ENCODE data around the gene MEST.

The MEST gene

GRCh38 chr7:130485734-130486113, 6.2 kb upstream of the MEST start:
- Histone ChIP-seq H3K4me3 (ENCODE audit: low read length) (peak overlapping the region; percentile 82), H2AFZ (ENCODE audit: low read depth, low read length) (peak overlapping the region; percentile 95)

GRCh38 chr7:130486114-130486953, 5.6 kb upstream of the MEST start:
- Histone ChIP-seq H3K9me3 (ENCODE audit: insufficient read depth, low read length) (no peaks in the 10 kb centered on the region), H3K4me2 (ENCODE audit: low read length) (peak overlapping the region; percentile 86), H3K4me3 (ENCODE audit: low read length) (peak overlapping the region; percentile 82), H3K9ac (ENCODE audit: low read length) (peak overlapping the region; percentile 64), H3K36me3 (replicated peaks; ENCODE audit: low read depth, low read length) (no peaks in the 10 kb centered on the region), H3K27ac (ENCODE audit: low read length) (no peak overlapping the region), H2AFZ (ENCODE audit: low read depth, low read length) (peak overlapping the region; percentile 95), H3K4me1 (ENCODE audit: low read length) (peaks cover 11% of the 10 kb centered on the region), H3K27me3 (ENCODE audit: low read depth, low read length) (0 out of 2 replicates have a peak, but pooled peaks cover 4% of the 10 kb centered on the region), H4K20me1 (ENCODE audit: insufficient read depth, low read length) (no peaks in the 10 kb centered on the region), H3K79me2 (ENCODE audit: low read length) (peaks cover 23% of the 10 kb centered on the region)
- TF ChIP-seq EZH2phosphoT487 (IDR thresholded peaks at IDR 0.05; ENCODE audit: low read depth) (no peak), CTCF (IDR thresholded peaks at IDR 0.05; ENCODE audit: low read depth, low read length) (peak; percentile 83)

More at GRCh38 chr7:130485734-130486113, 6.2 kb upstream of the MEST start:
- Histone ChIP-seq H4K20me1 (ENCODE audit: insufficient read depth, low read length) (no peaks in the 10 kb centered on the region), H3K27ac (ENCODE audit: low read length) (no peak overlapping the region), H3K9me3 (ENCODE audit: insufficient read depth, low read length) (no peaks in the 10 kb centered on the region), H3K79me2 (ENCODE audit: low read length) (peaks cover 18% of the 10 kb centered on the region), H3K36me3 (replicated peaks; ENCODE audit: low read depth, low read length) (no peaks in the 10 kb centered on the region), H3K9ac (ENCODE audit: low read length) (peak overlapping the region; percentile 64; the same call in 1 of the 2 replicates), H3K4me1 (ENCODE audit: low read length) (peaks cover 11% of the 10 kb centered on the region), H3K27me3 (ENCODE audit: low read depth, low read length) (0 out of 2 replicates have a peak, but pooled peaks cover 4% of the 10 kb centered on the region), H3K4me2 (ENCODE audit: low read length) (peak overlapping the region; percentile 86)
- TF ChIP-seq CTCF (IDR thresholded peaks at IDR 0.05; ENCODE audit: low read depth, low read length) = no peak
- no peak for TF ChIP-seq EZH2phosphoT487 (IDR thresholded peaks at IDR 0.05; ENCODE audit: low read depth)

GRCh38 chr7:130486954-130487436, 4.9 kb upstream of the MEST start:
- peak overlapping the region; percentile 95; the same call in 1 of the 2 replicates for H2AFZ ChIP-seq (ENCODE audit: low read depth, low read length)
- H3K4me2 ChIP-seq (ENCODE audit: low read length) = peak overlapping the region; percentile 86
- no peak overlapping the region for H3K27ac ChIP-seq (ENCODE audit: low read length)
- no peak for TF ChIP-seq EZH2phosphoT487 (IDR thresholded peaks at IDR 0.05; ENCODE audit: low read depth)
- TF ChIP-seq CTCF (IDR thresholded peaks at IDR 0.05; ENCODE audit: low read depth, low read length) = no peak
- peak overlapping the region; percentile 82 for H3K4me3 ChIP-seq (ENCODE audit: low read length)
- peaks cover 11% of the 10 kb centered on the region for H3K4me1 ChIP-seq (ENCODE audit: low read length)
- no peaks in the 10 kb centered on the region for H3K9me3 ChIP-seq (ENCODE audit: insufficient read depth, low read length)
- peak overlapping the region; percentile 64 for H3K9ac ChIP-seq (ENCODE audit: low read length)
- H3K27me3 ChIP-seq (ENCODE audit: low read depth, low read length) = 0 out of 2 replicates have a peak, but pooled peaks cover 4% of the 10 kb centered on the region
- no peaks in the 10 kb centered on the region for H4K20me1 ChIP-seq (ENCODE audit: insufficient read depth, low read length)
- peaks cover 27% of the 10 kb centered on the region for H3K79me2 ChIP-seq (ENCODE audit: low read length)
- no peaks in the 10 kb centered on the region for H3K36me3 ChIP-seq (replicated peaks; ENCODE audit: low read depth, low read length)

GRCh38 chr7:130488392-130489139, 3.3 kb upstream of the MEST start:
- H3K4me2 ChIP-seq (ENCODE audit: low read length) = no peak overlapping the region

More at GRCh38 chr7:130488392-130489139, 3.3 kb upstream of the MEST start:
- TF ChIP-seq CTCF (IDR thresholded peaks at IDR 0.05; ENCODE audit: low read depth, low read length) (no peak), EZH2phosphoT487 (IDR thresholded peaks at IDR 0.05; ENCODE audit: low read depth) (no peak)
- peaks cover 11% of the 10 kb centered on the region for H3K4me1 ChIP-seq (ENCODE audit: low read length)
- H4K20me1 ChIP-seq (ENCODE audit: insufficient read depth, low read length) = no peaks in the 10 kb centered on the region
- H3K9me3 ChIP-seq (ENCODE audit: insufficient read depth, low read length) = no peaks in the 10 kb centered on the region
- peaks cover 36% of the 10 kb centered on the region for H3K79me2 ChIP-seq (ENCODE audit: low read length)
- H3K9ac ChIP-seq (ENCODE audit: low read length) = no peak overlapping the region
- H3K4me3 ChIP-seq (ENCODE audit: low read length) = no peak overlapping the region
- 0 out of 2 replicates have a peak, but pooled peaks cover 4% of the 10 kb centered on the region for H3K27me3 ChIP-seq (ENCODE audit: low read depth, low read length)
- H2AFZ ChIP-seq (ENCODE audit: low read depth, low read length) = no peak overlapping the region
- H3K27ac ChIP-seq (ENCODE audit: low read length) = no peak overlapping the region
- H3K36me3 ChIP-seq (replicated peaks; ENCODE audit: low read depth, low read length) = peaks cover 6% of the 10 kb centered on the region

Measured in OCI-LY3 (cell line).